Ishikawa (cell line): ENCODE data around the gene GRM2.
A peak's percentile ranks its signal among the peaks of the same experiment; 100 is the strongest.

ENCODE experiments used
- CEBPB ChIP-seq: IDR thresholded peaks from 2 replicates; pipeline ENCODE4 v1.6.1; 2012
- CREB1 ChIP-seq: IDR thresholded peaks from 2 replicates; pipeline ENCODE4 v1.6.1; 2012; ENCODE audit warnings: low read depth
- EGR1 ChIP-seq: IDR thresholded peaks from 2 replicates; pipeline ENCODE4 v1.6.1; 2012
- EP300 ChIP-seq: IDR thresholded peaks from 2 replicates; pipeline ENCODE4 v1.6.1; 2012; ENCODE audit warnings: borderline replicate concordance
- FOXM1 ChIP-seq: IDR thresholded peaks from 2 replicates; pipeline ENCODE4 v1.6.1; 2012; ENCODE audit warnings: low read depth, borderline replicate concordance
- NFIC ChIP-seq: IDR thresholded peaks from 2 replicates; pipeline ENCODE4 v1.6.1; 2012
- RAD21 ChIP-seq: IDR thresholded peaks from 2 replicates; pipeline ENCODE4 v1.6.1; 2012; ENCODE audit warnings: low read depth
- REST ChIP-seq: IDR thresholded peaks from 2 replicates; pipeline ENCODE4 v1.6.1; 2012; ENCODE audit warnings: low read depth, mild to moderate bottlenecking
- TAF1 ChIP-seq: IDR thresholded peaks from 2 replicates; pipeline ENCODE4 v1.6.1; 2012; ENCODE audit warnings: low read depth, mild to moderate bottlenecking
- TCF12 ChIP-seq: IDR thresholded peaks from 2 replicates; pipeline ENCODE4 v1.6.1; 2012; ENCODE audit warnings: low read depth
- TEAD4 ChIP-seq: IDR thresholded peaks from 2 replicates; pipeline ENCODE4 v1.6.1; 2012
- USF1 ChIP-seq: IDR thresholded peaks from 2 replicates; pipeline ENCODE4 v1.6.1; 2012
- YY1 ChIP-seq: IDR thresholded peaks from 2 replicates; pipeline ENCODE4 v1.6.1; 2012; ENCODE audit warnings: low read depth
- ZBTB7A ChIP-seq: IDR thresholded peaks from 2 replicates; pipeline ENCODE4 v1.6.1; 2012; ENCODE audit warnings: low read depth
- TF ChIP-seq, protein P1 (sequence below): IDR thresholded peaks from 2 replicates; pipeline ENCODE4 v1.6.1; 2012

The GRM2 gene

DNA sequence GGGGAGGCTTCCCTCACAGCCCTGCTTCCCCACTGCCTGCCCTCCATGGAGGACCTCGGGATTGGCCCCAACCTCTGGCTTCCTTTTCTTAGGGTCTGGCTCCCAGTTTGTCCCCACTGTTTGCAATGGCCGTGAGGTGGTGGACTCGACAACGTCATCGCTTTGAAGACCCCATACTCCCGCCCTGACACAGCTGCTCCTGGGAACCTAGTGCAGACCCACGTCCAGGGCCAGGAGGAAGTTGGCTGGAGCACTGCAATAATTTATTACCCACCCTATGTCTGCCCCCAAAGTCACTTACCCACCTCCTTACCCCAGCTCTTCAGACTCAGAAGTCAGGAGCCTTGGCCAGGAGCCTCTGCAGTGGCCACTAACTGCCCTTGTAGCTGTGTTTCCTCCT, 11.1 kb downstream of the GRM2 start:
- TF ChIP-seq REST (no peak), ZBTB7A (no peak), EGR1 (no peak), USF1 (no peak), EP300 (no peak), CEBPB (no peak), CREB1 (no peak), TEAD4 (no peak), RAD21 (no peak), FOXM1 (no peak), YY1 (no peak), TAF1 (no peak)
- TF ChIP-seq, protein P1, sequence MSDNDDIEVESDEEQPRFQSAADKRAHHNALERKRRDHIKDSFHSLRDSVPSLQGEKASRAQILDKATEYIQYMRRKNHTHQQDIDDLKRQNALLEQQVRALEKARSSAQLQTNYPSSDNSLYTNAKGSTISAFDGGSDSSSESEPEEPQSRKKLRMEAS, result no peak

DNA sequence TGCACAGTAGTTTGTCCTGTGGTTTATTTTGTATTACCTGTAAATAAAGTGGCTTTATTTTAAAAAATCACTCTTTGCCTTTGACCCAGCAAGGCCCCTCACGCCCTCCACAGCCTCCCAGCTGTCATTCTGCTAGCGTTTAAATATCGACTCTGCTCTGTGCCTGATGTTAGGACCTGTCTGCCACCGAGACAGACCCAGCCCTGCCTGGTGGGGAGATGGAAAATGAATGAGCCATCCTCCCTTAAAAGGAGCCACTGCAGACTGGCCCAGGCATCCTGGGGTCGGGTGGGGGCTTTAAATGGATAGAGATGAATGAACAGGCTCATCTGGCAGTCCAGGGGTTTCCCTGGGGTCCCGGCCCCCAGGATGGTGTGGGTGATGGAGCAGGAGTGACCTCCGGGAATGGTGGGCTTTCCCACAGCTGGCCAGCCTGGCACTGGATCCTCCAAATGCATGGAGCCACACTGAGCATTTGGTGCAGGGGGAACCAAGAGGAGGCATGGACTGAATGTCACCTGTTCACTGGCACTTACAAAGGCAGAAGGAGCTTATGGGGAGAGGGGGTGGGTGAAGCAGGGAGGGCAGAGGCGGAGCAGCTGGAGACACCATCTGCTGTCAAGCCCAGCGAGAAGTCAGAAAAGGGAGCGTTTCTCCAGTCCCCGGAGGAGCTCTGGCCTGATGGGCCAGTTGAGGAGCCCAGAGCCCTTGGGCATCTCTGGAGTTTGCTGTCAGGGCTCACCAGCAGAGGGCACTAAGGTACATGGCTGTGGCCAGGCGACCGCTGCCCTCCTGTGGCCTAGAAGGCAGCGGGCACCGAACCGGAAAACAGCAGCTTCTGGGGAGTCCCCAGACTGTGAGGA, 11.9 kb downstream of the GRM2 start:
- TF ChIP-seq CEBPB (no peak), RAD21 (peak; percentile 73)

DNA sequence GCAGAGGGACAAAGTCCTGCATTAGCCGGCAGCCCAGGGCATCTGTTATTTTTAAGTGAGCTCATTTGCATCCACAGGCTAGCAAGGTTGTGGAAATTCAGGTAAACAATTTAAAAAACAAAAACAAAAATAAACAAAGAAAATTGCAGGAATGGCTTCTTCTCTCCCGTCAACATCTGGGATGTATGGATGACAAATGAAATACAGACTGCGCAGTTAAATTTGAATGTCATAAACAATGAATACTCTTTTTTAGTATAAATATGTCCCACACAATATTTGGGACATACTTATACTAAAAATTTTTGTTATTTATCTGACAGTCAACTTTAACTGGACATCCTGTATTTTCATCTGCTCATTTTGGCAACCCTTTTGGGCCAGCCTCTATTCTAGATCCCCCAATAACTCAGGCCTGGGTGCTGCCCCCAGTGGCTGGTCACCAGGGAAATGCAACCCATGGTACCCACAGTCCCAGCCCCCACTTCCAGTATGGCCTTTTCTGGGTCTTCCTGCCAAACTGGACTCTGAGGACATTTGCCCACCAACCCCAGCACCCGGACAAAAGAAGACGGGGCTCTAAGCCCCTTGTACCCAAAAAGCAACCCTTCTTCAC, 12.7 kb downstream of the GRM2 start:
- no peak for TF ChIP-seq CREB1
- TF ChIP-seq TEAD4, result no peak
- TF ChIP-seq NFIC, result no peak
- no peak for TF ChIP-seq USF1
- TF ChIP-seq TAF1, result no peak
- TF ChIP-seq REST, result no peak
- TF ChIP-seq YY1, result no peak
- TF ChIP-seq, protein P1, result no peak
- TF ChIP-seq TCF12, result no peak

GRCh38 chr3:51720292-51721061, 13.6 kb downstream of the GRM2 start:
- no peak for TF ChIP-seq CEBPB
- no peak for TF ChIP-seq ZBTB7A
- no peak for TF ChIP-seq EGR1
- TF ChIP-seq, protein P1, result no peak
- TF ChIP-seq REST, result no peak
- TF ChIP-seq FOXM1, result no peak
- TF ChIP-seq CREB1, result no peak
- no peak for TF ChIP-seq EP300
- no peak for TF ChIP-seq TEAD4
- no peak for TF ChIP-seq NFIC
- no peak for TF ChIP-seq TCF12
- TF ChIP-seq USF1, result no peak
- TF ChIP-seq YY1, result no peak
- no peak for TF ChIP-seq TAF1
- no peak for TF ChIP-seq RAD21
